Omental fat pad (tissue), 4 donors: Measurements from ENCODE around the gene AK9. TPM values are rescaled to one million over a fixed set of nuclear protein-coding genes. Genes with fewer than 3 reads are reported as not detected.

Source experiments
- ATAC-seq: fragments of 150-250 bp; one replicate; pipeline ENCODE4 v1.9.1; 2016; ENCODE audit warnings: mild to moderate bottlenecking, moderate library complexity; ENCODE audit not compliant: low FRiP score
- DNase-seq: peaks from one replicate; pipeline ENCODE4 v3.0.0-alpha.2; 2019; ENCODE audit warnings: low spot score
- total RNA-seq, 4 donors: library from RNA; depleted of rRNA; stranded (reverse); fragments of >200 nt; gene quantifications; one replicate each; pipeline ENCODE4 v1.1.0, GENCODE V29; 2016
- TF ChIP-seq, protein P1 (sequence below), 3 donors: fragments of 450-650 bp; IDR thresholded peaks; one replicate each; pipeline ENCODE4 v1.5.1; 2016 to 2017; ENCODE audit warnings: antibody characterized with exemption in 3 of 3, mild to moderate bottlenecking in 3 of 3, moderate library complexity in 2 of 3

The AK9 gene
- total RNA-seq, 4 donors from 2014 or later, result 5.4 to 14.8 (median 8.2) TPM

GRCh38 chr6:109508166-109508860 lies 182.7 kb downstream of the AK9 start:
- ATAC-seq, result no peak
- TF ChIP-seq, protein P1, sequence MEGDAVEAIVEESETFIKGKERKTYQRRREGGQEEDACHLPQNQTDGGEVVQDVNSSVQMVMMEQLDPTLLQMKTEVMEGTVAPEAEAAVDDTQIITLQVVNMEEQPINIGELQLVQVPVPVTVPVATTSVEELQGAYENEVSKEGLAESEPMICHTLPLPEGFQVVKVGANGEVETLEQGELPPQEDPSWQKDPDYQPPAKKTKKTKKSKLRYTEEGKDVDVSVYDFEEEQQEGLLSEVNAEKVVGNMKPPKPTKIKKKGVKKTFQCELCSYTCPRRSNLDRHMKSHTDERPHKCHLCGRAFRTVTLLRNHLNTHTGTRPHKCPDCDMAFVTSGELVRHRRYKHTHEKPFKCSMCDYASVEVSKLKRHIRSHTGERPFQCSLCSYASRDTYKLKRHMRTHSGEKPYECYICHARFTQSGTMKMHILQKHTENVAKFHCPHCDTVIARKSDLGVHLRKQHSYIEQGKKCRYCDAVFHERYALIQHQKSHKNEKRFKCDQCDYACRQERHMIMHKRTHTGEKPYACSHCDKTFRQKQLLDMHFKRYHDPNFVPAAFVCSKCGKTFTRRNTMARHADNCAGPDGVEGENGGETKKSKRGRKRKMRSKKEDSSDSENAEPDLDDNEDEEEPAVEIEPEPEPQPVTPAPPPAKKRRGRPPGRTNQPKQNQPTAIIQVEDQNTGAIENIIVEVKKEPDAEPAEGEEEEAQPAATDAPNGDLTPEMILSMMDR (IDR thresholded peaks at IDR 0.05), result no peak
- no peak for DNase-seq

DNA sequence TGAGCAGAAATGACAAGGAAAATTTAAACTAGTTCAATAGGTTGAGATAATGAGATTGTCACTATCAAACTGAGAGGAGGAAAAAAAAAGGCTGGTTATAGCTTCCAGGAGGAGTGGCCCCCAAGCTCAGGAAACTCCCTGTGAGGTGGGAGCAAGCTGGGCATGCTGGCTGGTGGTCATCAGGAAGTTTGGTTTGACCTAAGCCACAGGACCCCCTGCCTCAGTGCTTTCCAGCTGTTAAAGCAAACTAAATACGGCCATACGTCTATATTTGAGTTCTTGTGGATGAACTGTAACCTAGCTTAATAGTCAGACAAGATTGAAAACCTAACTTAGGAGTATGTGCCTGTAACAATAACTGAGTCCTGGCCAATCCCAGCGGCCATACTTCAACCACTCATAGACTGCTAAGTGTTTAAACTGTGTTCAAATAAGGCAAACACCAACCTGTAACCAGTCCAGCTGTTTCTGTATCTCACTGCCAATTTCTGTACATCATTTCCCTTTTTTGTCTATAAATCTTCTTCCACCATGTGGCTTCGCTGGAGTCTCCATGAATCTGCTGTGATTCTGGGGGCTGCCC lies 183.4 kb downstream of the AK9 start:
- TF ChIP-seq, protein P1 (IDR thresholded peaks at IDR 0.05), result no peak
- ATAC-seq, result no peak
- DNase-seq, result no peak

- TF ChIP-seq, protein P1 (IDR thresholded peaks at IDR 0.05), result no peak
- ATAC-seq, result no peak
- no peak for DNase-seq
These were observed 184.2 kb downstream of the AK9 start for GRCh38 chr6:109506841-109507240.

DNA sequence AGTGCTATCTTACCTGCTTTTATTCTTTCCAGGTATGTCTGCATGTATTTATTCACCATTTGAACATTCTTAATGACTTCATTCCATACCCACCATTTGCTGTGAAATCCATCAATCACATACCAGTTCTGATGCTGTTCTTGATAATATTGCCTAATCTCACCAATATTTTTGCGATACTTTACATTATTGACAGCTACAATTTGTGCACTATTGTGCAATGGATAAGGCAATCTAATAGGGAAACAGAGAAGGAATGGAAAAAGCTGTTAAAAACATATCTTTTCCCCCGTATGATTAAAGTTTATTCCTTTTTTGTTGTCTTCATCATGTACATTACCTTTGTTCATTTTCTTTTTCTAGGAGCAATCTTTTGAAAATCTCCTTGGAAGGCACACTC lies 184.7 kb downstream of the AK9 start:
- TF ChIP-seq, protein P1 (IDR thresholded peaks at IDR 0.05), result no peak
- ATAC-seq (no peak), DNase-seq (no peak)

GRCh38 chr6:109503327-109504224 lies 187.4 kb downstream of the AK9 start:
- no peak for ATAC-seq
- TF ChIP-seq, protein P1 (IDR thresholded peaks at IDR 0.05), result no peak
- no peak for DNase-seq

GRCh38 chr6:109498936-109499335 lies 192.1 kb downstream of the AK9 start:
- no peak for ATAC-seq

More at GRCh38 chr6:109498936-109499335, 192.1 kb downstream of the AK9 start:
- TF ChIP-seq, protein P1 (IDR thresholded peaks at IDR 0.05), result no peak
- DNase-seq, result no peak
